GM21723 (cell line): ENCODE measurements around the gene SWSAP1.
"Not testable (repeated sequence)": the region's sequence is repeated elsewhere in the genome, so short reads cannot be mapped to it uniquely, and the experiment has no call there.

Source experiments
- ATAC-seq: cut with Tn5 transposase; IDR thresholded peaks from one replicate; pipeline ENCODE4 v1.9.1; 2021; ENCODE audit warnings: mild to moderate bottlenecking, moderate library complexity; ENCODE audit not compliant: unreplicated experiment

Gene SWSAP1

DNA sequence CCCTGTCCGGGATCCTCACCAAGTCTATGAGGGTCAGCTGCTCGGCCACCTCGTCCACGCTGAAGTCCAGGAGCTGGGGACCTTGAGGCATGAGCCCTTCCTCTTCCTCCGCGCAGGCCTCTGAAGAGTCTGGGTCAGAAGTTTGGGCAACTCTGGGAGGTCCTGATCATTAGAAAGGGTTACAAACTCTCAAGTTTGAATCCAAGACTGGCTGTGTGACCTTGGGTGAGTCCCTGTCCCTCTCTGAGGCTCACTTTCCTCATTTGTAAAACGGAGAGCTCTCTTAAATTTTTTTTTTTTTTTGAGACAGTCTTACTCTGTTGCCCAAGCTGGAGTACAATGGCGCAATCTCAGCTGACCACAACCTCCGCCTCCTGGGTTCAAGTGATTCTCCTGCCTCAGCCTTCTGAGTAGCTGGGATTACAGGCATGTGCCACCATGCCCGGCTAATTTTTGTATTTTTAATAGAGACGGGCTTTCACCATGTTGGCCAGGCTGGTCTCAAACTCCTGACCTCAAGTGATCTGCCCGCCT lies 32.3 kb downstream of the SWSAP1 start:
- not testable (repeated sequence) for ATAC-seq

GRCh38 chr19:11408591-11408990 lies 34.1 kb downstream of the SWSAP1 start:
- no peak for ATAC-seq

DNA sequence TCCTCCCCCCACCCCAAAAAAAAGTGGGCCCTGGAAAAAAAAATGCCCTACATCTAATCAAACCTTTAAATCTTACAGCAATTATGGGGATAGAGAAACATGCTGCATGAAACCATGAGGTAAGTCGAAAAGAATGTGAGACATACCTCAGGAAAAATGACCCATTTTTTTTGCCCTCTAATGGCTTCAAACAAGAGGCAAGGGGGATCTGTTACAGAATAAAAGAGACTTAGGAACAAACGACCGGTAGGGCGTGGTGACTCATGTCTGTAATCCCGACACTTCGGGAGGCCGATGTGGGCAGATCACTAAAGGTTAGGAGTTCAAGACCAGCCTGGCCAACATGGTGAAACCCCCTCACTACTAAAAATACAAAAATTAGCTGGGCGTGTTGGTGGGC lies 36.2 kb downstream of the SWSAP1 start:
- no peak for ATAC-seq

DNA sequence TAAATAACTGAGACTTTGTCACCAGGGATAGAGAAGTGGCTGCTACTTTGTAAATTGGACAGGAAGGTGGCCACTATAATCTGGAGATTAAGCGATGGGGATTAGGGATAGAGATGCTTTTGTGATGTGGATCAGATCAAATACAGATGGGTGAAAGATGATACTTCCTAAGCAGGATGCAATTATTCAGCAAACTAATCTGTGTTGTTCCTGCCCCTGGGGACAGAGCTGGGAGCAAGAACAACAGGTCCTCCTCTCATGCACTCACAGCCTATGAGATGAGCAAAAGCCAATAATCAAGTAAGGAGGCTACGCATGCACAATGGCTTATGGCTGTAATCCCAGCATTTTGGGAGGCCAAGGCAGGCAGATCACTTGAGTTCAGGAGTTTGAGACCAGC lies 40.1 kb downstream of the SWSAP1 start:
- no peak for ATAC-seq

DNA sequence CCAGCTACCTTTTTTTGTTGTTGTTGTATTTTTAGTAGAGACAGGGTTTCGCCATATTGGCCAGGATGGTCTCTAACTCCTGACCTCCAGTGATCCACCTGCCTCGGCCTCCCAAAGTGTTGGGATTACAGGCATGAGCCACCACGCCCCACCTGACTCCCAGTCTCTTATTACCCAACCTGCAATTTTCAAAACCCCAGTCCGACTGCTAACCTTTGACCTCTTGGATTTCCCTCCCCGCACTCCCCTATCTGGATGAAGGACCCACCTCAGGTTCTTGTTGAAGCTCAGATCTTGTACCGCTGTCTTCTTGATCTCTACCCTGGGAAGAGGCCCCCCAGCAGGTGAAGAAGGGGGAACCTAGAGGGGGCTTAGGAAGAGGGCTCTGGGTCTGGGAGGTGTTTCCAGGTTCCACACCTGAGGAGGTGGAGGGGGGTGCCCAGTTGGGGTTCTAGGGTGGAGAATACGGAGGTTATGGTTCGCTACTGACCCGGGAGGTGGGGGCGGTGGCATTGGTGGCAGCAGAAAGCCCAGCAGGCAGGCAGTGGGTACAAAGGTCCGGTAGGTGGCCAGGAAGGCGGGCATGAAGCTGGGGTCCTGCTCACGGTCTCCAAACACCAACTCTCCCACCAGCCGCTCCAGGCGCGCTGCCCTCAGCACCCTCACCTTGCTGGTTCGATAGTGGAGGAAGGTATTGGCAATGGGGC lies 42.0 kb downstream of the SWSAP1 start:
- no peak for ATAC-seq

GRCh38 chr19:11418094-11418548 lies 43.7 kb downstream of the SWSAP1 start:
- ATAC-seq, result no peak

GRCh38 chr19:11418549-11419506 lies 44.4 kb downstream of the SWSAP1 start, which contains the start of gene RGL3:
Gene RGL3 (minus strand): TSS chr19:11419314. CDS start chr19:11419278, 36 bp downstream.
- ATAC-seq, result no peak

DNA sequence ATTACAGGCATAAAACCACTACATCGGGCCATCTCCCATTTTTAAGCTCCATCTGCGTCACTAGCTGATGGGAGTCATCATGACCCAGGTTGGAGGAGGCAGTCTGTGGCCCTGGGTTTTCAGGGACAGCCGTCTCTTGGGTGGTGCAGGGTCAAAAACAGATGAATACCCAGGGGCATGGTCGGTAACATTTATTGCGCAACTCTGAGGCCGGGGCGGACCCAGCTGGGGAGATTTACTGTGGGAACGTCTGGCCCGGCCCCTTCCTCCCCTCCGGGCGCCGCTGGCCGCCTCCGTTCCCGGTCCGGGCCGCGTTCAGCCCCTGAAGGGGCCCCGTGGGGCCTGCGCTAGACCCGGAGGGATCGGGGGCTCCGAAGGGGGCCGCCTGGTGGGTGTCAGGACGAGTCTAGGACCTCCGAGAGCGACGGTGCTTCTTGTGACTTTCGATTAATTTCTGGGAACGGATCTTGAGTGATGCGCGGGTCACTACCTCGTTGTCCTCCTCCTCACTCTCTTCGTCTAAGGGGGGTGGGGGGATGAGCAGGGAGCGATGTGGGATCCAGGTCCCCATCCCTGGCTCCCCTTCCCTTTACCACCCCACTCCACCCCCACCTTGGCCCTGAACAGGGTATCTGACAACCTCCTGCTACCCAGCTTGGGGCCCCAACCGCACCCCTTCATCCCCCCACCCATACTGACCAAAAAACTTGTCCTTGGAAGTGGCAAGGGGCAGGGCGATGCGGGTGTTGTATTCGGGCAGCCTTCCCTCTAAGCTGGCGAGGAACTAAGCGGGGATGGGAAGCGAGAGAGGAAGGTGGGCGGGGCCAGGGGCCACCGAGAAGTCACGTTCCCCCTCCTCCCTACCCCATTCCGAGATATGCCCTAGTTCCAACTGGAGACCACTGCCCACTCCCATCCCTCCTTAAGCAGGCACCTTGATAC lies 46.2 kb downstream of the SWSAP1 start:
- no peak for ATAC-seq

DNA sequence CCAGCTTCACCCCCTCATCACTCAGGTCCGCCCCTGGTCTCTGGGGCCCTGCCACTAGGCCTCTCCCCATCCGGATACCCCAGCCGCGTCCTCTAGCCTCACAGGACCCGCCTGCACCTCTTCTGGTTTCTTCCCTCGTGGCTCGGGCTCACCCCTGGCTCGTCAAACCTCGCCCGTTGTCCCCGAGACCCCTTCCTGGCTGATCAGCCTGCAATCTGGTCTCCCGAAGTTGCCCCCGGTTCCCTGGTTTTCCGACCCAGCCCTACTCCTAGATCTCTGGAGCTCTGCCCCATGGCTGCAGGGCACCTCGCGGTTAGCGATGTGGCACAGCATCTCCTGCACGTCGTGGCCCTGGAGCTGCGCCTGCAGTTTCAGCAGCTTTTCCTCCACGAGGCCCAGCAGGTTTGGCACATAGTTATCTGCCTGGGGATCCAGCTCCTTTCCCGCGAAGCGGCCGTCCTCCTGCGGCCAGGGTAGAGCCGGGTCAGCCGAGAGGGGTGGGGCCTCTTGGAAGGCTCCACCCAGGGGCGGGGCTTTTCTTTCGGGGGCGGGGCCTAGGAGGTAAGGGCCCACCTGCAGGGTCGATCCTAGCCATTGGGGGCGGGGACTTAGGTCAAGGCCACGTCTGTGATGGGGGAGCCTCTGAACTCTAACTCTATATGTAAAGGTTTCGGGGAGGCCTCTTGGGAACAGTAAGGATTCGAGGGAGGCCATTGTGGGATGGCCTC lies 47.1 kb downstream of the SWSAP1 start:
- ATAC-seq, result peak; percentile 48

GRCh38 chr19:11422163-11423065 lies 47.9 kb downstream of the SWSAP1 start:
- peak; percentile 50 for ATAC-seq

- no peak for ATAC-seq
Measured at GRCh38 chr19:11423164-11423790, 48.8 kb downstream of the SWSAP1 start.

GRCh38 chr19:11423791-11424181 lies 49.3 kb downstream of the SWSAP1 start:
- ATAC-seq, result no peak
